Activated CD8-positive, alpha-beta memory T cell treated with anti-CD3 and anti-CD28 coated beads, Interleukin-2, amount 50 U/mL, for 4 hours (primary cell): Measurements from ENCODE around the gene ENTREP1.
"Not testable (repeated sequence)": the region's sequence is repeated elsewhere in the genome, so short reads cannot be mapped to it uniquely, and the experiment has no call there.

Experiments used
- DNase-seq: peaks from one replicate; pipeline ENCODE4 v3.0.0-alpha.2; 2020

Gene ENTREP1

GRCh38 chr9:69421908-69422801 is 97.1 kb downstream of the ENTREP1 start:
- peak; percentile 33 for DNase-seq

GRCh38 chr9:69425136-69425801 is 100.3 kb downstream of the ENTREP1 start:
- DNase-seq = no peak

- DNase-seq = no peak
Measured at GRCh38 chr9:69427286-69427685, 102.3 kb downstream of the ENTREP1 start.

GRCh38 chr9:69428017-69428785 is 103.2 kb downstream of the ENTREP1 start:
- DNase-seq = no peak

GRCh38 chr9:69429281-69429680 is 104.3 kb downstream of the ENTREP1 start:
- DNase-seq = no peak

- DNase-seq = no peak
Measured at GRCh38 chr9:69430206-69430605, 105.2 kb downstream of the ENTREP1 start.

GRCh38 chr9:69431203-69431602 is 106.2 kb downstream of the ENTREP1 start:
- no peak for DNase-seq

- no peak for DNase-seq
Measured at GRCh38 chr9:69431777-69432176, 106.8 kb downstream of the ENTREP1 start.

GRCh38 chr9:69432623-69433022 is 107.6 kb downstream of the ENTREP1 start:
- DNase-seq = no peak

- DNase-seq = no peak
Measured at GRCh38 chr9:69433392-69433791, 108.4 kb downstream of the ENTREP1 start.

- no peak for DNase-seq
Measured at GRCh38 chr9:69433968-69434367, 109.0 kb downstream of the ENTREP1 start.

- not testable (repeated sequence) for DNase-seq
Measured at GRCh38 chr9:69439654-69440053, 114.6 kb downstream of the ENTREP1 start.

GRCh38 chr9:69440254-69440955 is 115.4 kb downstream of the ENTREP1 start:
- DNase-seq = not testable (repeated sequence)
